ENCODE results near the gene CYP4F3. TPM values are rescaled to one million over a fixed set of nuclear protein-coding genes. Genes with fewer than 3 reads are reported as not detected.

Gene CYP4F3
- total RNA-seq, 1 experiment from 2014 or later = 0.04 TPM

GRCh38 chr19:15621801-15622200 is 18.9 kb upstream of the CYP4F3 start (continued):
- TF ChIP-seq, protein P1, sequence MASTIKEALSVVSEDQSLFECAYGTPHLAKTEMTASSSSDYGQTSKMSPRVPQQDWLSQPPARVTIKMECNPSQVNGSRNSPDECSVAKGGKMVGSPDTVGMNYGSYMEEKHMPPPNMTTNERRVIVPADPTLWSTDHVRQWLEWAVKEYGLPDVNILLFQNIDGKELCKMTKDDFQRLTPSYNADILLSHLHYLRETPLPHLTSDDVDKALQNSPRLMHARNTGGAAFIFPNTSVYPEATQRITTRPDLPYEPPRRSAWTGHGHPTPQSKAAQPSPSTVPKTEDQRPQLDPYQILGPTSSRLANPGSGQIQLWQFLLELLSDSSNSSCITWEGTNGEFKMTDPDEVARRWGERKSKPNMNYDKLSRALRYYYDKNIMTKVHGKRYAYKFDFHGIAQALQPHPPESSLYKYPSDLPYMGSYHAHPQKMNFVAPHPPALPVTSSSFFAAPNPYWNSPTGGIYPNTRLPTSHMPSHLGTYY (CRISPR knock-in tag; IDR thresholded peaks at IDR 0.05) = no peak
- TF ChIP-seq RELA (CRISPR knock-in tag; IDR thresholded peaks at IDR 0.05; ENCODE audit: borderline replicate concordance) (no peak), NR2C2 (CRISPR knock-in tag; IDR thresholded peaks at IDR 0.05) (no peak), FOXP1 (CRISPR knock-in tag; IDR thresholded peaks at IDR 0.05; ENCODE audit: borderline replicate concordance) (no peak), MXD4 (CRISPR knock-in tag; IDR thresholded peaks at IDR 0.05; ENCODE audit: borderline replicate concordance) (no peak)
- TF ChIP-seq, protein P2, sequence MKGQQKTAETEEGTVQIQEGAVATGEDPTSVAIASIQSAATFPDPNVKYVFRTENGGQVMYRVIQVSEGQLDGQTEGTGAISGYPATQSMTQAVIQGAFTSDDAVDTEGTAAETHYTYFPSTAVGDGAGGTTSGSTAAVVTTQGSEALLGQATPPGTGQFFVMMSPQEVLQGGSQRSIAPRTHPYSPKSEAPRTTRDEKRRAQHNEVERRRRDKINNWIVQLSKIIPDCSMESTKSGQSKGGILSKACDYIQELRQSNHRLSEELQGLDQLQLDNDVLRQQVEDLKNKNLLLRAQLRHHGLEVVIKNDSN (CRISPR knock-in tag; IDR thresholded peaks at IDR 0.05) = no peak
- TF ChIP-seq, protein P3, sequence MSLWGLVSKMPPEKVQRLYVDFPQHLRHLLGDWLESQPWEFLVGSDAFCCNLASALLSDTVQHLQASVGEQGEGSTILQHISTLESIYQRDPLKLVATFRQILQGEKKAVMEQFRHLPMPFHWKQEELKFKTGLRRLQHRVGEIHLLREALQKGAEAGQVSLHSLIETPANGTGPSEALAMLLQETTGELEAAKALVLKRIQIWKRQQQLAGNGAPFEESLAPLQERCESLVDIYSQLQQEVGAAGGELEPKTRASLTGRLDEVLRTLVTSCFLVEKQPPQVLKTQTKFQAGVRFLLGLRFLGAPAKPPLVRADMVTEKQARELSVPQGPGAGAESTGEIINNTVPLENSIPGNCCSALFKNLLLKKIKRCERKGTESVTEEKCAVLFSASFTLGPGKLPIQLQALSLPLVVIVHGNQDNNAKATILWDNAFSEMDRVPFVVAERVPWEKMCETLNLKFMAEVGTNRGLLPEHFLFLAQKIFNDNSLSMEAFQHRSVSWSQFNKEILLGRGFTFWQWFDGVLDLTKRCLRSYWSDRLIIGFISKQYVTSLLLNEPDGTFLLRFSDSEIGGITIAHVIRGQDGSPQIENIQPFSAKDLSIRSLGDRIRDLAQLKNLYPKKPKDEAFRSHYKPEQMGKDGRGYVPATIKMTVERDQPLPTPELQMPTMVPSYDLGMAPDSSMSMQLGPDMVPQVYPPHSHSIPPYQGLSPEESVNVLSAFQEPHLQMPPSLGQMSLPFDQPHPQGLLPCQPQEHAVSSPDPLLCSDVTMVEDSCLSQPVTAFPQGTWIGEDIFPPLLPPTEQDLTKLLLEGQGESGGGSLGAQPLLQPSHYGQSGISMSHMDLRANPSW (CRISPR knock-in tag; conservative IDR thresholded peaks at IDR 0.05; ENCODE audit: low read depth) = no peak

DNA sequence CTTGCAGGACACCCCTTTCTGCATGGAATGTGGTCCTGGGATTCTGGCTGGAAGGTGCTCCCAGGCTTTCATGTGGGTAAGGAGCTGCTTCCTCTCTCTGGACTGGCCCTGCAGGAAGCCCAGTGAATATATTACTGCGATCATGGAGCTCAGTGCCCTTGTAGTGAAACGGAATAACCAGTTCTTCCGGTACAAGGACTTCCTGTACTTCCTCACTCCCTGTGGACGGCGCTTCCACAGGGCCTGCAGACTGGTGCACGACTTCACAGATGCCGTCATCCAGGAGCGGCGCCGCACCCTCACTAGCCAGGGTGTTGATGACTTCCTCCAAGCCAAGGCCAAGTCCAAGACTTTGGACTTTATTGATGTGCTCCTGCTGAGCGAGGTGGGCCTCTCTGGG is 17.7 kb upstream of the CYP4F3 start:
- Mint-ChIP-seq H3K9me3 (peaks cover 64% of the 10 kb centered on the region), H3K27me3 (ENCODE audit: low read depth) (peaks cover 14% of the 10 kb centered on the region), H3K4me3 (no peak overlapping the region), H3K4me1 (no peaks in the 10 kb centered on the region), H3K36me3 (peaks cover 23% of the 10 kb centered on the region), H3K27ac (no peak overlapping the region)
- DNase-seq (ENCODE audit: low spot score) (no peak), ATAC-seq (no peak)
- ChIA-PET POLR2A (no interaction called here), CTCF (interaction anchor here (0.9 kb wide), 1 partner anchor 219 kb away, joined by 3 read pairs; no protein-coding TSS in a partner anchor)
- TF ChIP-seq IRF1 (CRISPR knock-in tag; IDR thresholded peaks at IDR 0.05) (no peak), CREB1 (CRISPR knock-in tag; IDR thresholded peaks at IDR 0.05) (no peak), NFE2L1 (CRISPR knock-in tag; IDR thresholded peaks at IDR 0.05) (no peak), ZNF512 (CRISPR knock-in tag; IDR thresholded peaks at IDR 0.05; ENCODE audit: borderline replicate concordance) (no peak), MXD4 (CRISPR knock-in tag; IDR thresholded peaks at IDR 0.05; ENCODE audit: borderline replicate concordance) (no peak), TEAD1 (CRISPR knock-in tag; IDR thresholded peaks at IDR 0.05) (no peak), RELA (CRISPR knock-in tag; IDR thresholded peaks at IDR 0.05; ENCODE audit: borderline replicate concordance) (no peak), ZNF232 (CRISPR knock-in tag; IDR thresholded peaks at IDR 0.05) (no peak), PRRX2 (CRISPR knock-in tag; IDR thresholded peaks at IDR 0.05) (no peak), ESRRA (CRISPR knock-in tag; IDR thresholded peaks at IDR 0.05; ENCODE audit: borderline replicate concordance) (no peak), ARID4B (CRISPR knock-in tag; IDR thresholded peaks at IDR 0.05; ENCODE audit: borderline replicate concordance) (no peak), ZNF671 (CRISPR knock-in tag; IDR thresholded peaks at IDR 0.05) (no peak), IRF2 (CRISPR knock-in tag; IDR thresholded peaks at IDR 0.05; ENCODE audit: borderline replicate concordance, low read depth) (no peak)
- TF ChIP-seq, protein P4, sequence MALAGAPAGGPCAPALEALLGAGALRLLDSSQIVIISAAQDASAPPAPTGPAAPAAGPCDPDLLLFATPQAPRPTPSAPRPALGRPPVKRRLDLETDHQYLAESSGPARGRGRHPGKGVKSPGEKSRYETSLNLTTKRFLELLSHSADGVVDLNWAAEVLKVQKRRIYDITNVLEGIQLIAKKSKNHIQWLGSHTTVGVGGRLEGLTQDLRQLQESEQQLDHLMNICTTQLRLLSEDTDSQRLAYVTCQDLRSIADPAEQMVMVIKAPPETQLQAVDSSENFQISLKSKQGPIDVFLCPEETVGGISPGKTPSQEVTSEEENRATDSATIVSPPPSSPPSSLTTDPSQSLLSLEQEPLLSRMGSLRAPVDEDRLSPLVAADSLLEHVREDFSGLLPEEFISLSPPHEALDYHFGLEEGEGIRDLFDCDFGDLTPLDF (CRISPR knock-in tag; IDR thresholded peaks at IDR 0.05) = no peak
